Left lung (tissue), 10 donors: Measurements from ENCODE around the gene TMEM52B. TPM values are rescaled to one million over a fixed set of nuclear protein-coding genes. Genes with fewer than 3 reads are reported as not detected.
"Not testable (repeated sequence)": the region's sequence is repeated elsewhere in the genome, so short reads cannot be mapped to it uniquely, and the experiment has no call there.

Experiments used
- ATAC-seq: fragments of 200-7000 bp; cut with Tn5 transposase; one replicate; pipeline ENCODE4 v1.9.1; 2020; ENCODE audit warnings: moderate library complexity
- DNase-seq, 4 donors: peaks; one replicate each; pipeline ENCODE4 v3.0.0-alpha.2; 2013 to 2020
- H3K27ac ChIP-seq, 2 donors: fragments of 200-600 bp; sonication (generic) in 1 of 2; one replicate each; pipeline versions ENCODE4 v1.5.0 to v1.8.0; 2020 to 2021
- H3K27me3 ChIP-seq, 2 donors: fragments of 200-600 bp; sonication (generic) in 1 of 2; one replicate each; pipeline versions ENCODE4 v1.5.0 to v1.8.0; 2020 to 2021
- H3K36me3 ChIP-seq, 2 donors: fragments of 200-600 bp; sonication (generic) in 1 of 2; one replicate each; pipeline versions ENCODE4 v1.5.0 to v1.8.0; 2020 to 2021
- H3K4me1 ChIP-seq, 2 donors: fragments of 200-600 bp; one replicate each; pipeline ENCODE4 v1.8.0; 2021
- H3K4me3 ChIP-seq, 2 donors: fragments of 200-600 bp; sonication (generic) in 1 of 2; one replicate each; pipeline versions ENCODE4 v1.5.0 to v1.8.0; 2020 to 2021; ENCODE audit warnings: mild to moderate bottlenecking in 1 of 2
- H3K9me3 ChIP-seq, 2 donors: fragments of 200-600 bp; sonication (generic) in 1 of 2; one replicate each; pipeline versions ENCODE4 v1.5.0 to v1.8.0; 2020 to 2021
- CTCF ChIP-seq, 2 donors: fragments of 200-600 bp; sonication (generic) in 1 of 2; IDR thresholded peaks; one replicate each; pipeline versions ENCODE4 v1.5.0 to v1.8.0; 2021; ENCODE audit warnings: antibody characterized with exemption in 2 of 2
- intact Hi-C, 2 donors: fragments of 100-400 bp; cut with DNase I; formaldehyde crosslinking; loops; one replicate each; pipeline versions ENCODE4 v1.11.2 to v1.14.2; 2022
- polyA plus RNA-seq, 6 donors: library from polyadenylated mRNA; unstranded; fragments of 120-200 nt; gene quantifications; one replicate each; pipeline ENCODE4 v1.2.1, GENCODE V29; 2013; ENCODE audit not compliant: insufficient read length in 6 of 6
- total RNA-seq, 2 donors: library from RNA; stranded (reverse); fragmentation: NEBNext Ultra II Directional; extraction: Animal tissue kit (Norgen Biotek cat#: 25700); gene quantifications; one replicate each; pipeline ENCODE4 v1.2.1, GENCODE V29; 2021
- donor health status: DM: no; HTN: yes; CAD: no.
- donor health status: DM: no; HTN: no; CAD: no.

Gene TMEM52B
- total and polyA plus RNA-seq, 8 donors: 0.31 to 2.0 (median 0.63) TPM

- peak; percentile 85 for ATAC-seq
- TF ChIP-seq CTCF (IDR thresholded peaks at IDR 0.05): no peak
- Histone ChIP-seq H3K27me3 (no peaks in the 10 kb centered on the region), H3K27ac (peak overlapping the region; percentile 9 to 39), H3K4me1 (peaks cover 0 to 23% of the 10 kb centered on the region in 2 donors), H3K36me3 (peaks cover 5 to 69% of the 10 kb centered on the region in 2 donors), H3K4me3 (no peak overlapping the region), H3K9me3 (no peaks in the 10 kb centered on the region)
- DNase-seq: peak in 1 of 4 donors; percentile 47
- intact Hi-C loops: no loop called here
Observed at GRCh38 chr12:10220398-10221077, 41.7 kb downstream of the TMEM52B start.

- H3K27ac ChIP-seq: no peak overlapping the region
- peaks cover 0 to 11% of the 10 kb centered on the region in 2 donors for H3K4me1 ChIP-seq
- peaks cover 5 to 69% of the 10 kb centered on the region in 2 donors for H3K36me3 ChIP-seq
- H3K27me3 ChIP-seq: no peaks in the 10 kb centered on the region
- intact Hi-C loops: no loop called here
- no peaks in the 10 kb centered on the region for H3K9me3 ChIP-seq
- no peak for TF ChIP-seq CTCF (IDR thresholded peaks at IDR 0.05)
- no peak for ATAC-seq
- DNase-seq: no peak
- H3K4me3 ChIP-seq: no peak overlapping the region
Observed at GRCh38 chr12:10221846-10222245, 43.0 kb downstream of the TMEM52B start.

- intact Hi-C loops: no loop called here
- Histone ChIP-seq H3K4me3 (no peak overlapping the region), H3K36me3 (peaks cover 5 to 65% of the 10 kb centered on the region in 2 donors), H3K27ac (no peak overlapping the region), H3K27me3 (no peaks in the 10 kb centered on the region), H3K9me3 (no peaks in the 10 kb centered on the region), H3K4me1 (peaks cover 0 to 9% of the 10 kb centered on the region in 2 donors)
- ATAC-seq (no peak), DNase-seq (no peak)
- no peak for TF ChIP-seq CTCF (IDR thresholded peaks at IDR 0.05)
Observed at GRCh38 chr12:10223208-10223607, 44.4 kb downstream of the TMEM52B start.

GRCh38 chr12:10225426-10225825 lies 46.6 kb downstream of the TMEM52B start:
- H3K27me3 ChIP-seq, H3K27ac ChIP-seq, ATAC-seq, H3K9me3 ChIP-seq, H3K4me3 ChIP-seq, H3K4me1 ChIP-seq, intact Hi-C loops, DNase-seq: not testable (repeated sequence)
- peaks cover 5 to 43% of the 10 kb centered on the region in 2 donors for H3K36me3 ChIP-seq

- intact Hi-C loops: no loop called here
- DNase-seq (no peak), ATAC-seq (no peak)
- H3K4me3 ChIP-seq: no peak overlapping the region
- TF ChIP-seq CTCF (IDR thresholded peaks at IDR 0.05): no peak
- no peaks in the 10 kb centered on the region for H3K27me3 ChIP-seq
- peaks cover 0 to under 1% of the 10 kb centered on the region in 2 donors for H3K4me1 ChIP-seq
- peaks cover 5 to 36% of the 10 kb centered on the region in 2 donors for H3K36me3 ChIP-seq
- no peak overlapping the region for H3K27ac ChIP-seq
- no peaks in the 10 kb centered on the region for H3K9me3 ChIP-seq
Observed at GRCh38 chr12:10226086-10226485, 47.3 kb downstream of the TMEM52B start.

GRCh38 chr12:10226731-10227130 lies 47.9 kb downstream of the TMEM52B start:
- no peak for ATAC-seq
- peaks cover 5 to 30% of the 10 kb centered on the region in 2 donors for H3K36me3 ChIP-seq
- H3K9me3 ChIP-seq: no peaks in the 10 kb centered on the region
- no peak for TF ChIP-seq CTCF (IDR thresholded peaks at IDR 0.05)
- no peak overlapping the region for H3K27ac ChIP-seq
- DNase-seq: no peak
- no peak overlapping the region for H3K4me3 ChIP-seq
- intact Hi-C loops: no loop called here
- H3K4me1 ChIP-seq: no peaks in the 10 kb centered on the region
- no peaks in the 10 kb centered on the region for H3K27me3 ChIP-seq
